Measurements from ENCODE around the gene TMEM158. TPM values are rescaled to one million over a fixed set of nuclear protein-coding genes. Genes with fewer than 3 reads are reported as not detected.

The TMEM158 gene
- total and polyA plus RNA-seq, 10 of the 15 experiments (the other 5 are each of a cell fraction or from before 2014, with no cell fraction given): not detected

DNA sequence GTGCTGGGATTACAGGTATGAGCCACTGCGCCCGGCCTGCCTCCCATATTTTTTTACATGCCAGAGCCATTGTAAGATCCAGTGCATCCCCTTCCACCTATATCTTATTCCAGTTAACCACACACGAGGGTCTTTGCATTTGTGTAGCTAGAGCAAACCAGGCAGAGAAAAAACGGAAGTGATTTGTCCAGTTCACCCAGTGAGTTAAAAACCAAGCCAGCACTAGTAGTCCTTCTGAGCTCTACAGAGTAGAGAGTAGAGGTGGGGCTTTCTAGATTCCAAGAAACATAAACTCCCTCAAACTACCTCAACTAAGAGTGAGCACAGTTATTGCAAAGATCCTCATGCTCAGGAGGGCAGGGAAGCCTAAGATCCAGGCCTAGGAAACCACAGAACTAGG lies 34.7 kb downstream of the TMEM158 start:
- Histone ChIP-seq H3K4me2 (ENCODE audit: control insufficient read depth, insufficient read depth) (no peak overlapping the region), H3K27me3 (replicated peaks in 1 of 2; ENCODE audit: control insufficient read depth in 2 of 2, insufficient read depth in 2 of 2, low read length in 1 of 2) (no peaks in the 10 kb centered on the region; a peak in 1 of 4 replicates), H2AFZ (ENCODE audit: control insufficient read depth, low read depth, low read length) (no peak overlapping the region), H3K4me1 (ENCODE audit: control insufficient read depth, insufficient read depth, low read length) (no peaks in the 10 kb centered on the region), H4K20me1 (ENCODE audit: control insufficient read depth, insufficient read depth) (no peaks in the 10 kb centered on the region), H3K27ac (ENCODE audit: control insufficient read depth, insufficient read depth) (no peak overlapping the region), H3K9ac (ENCODE audit: control insufficient read depth, insufficient read depth, low read length) (no peak overlapping the region), H3K36me3 (ENCODE audit: control insufficient read depth in 2 of 2, insufficient read depth in 2 of 2, low read length in 1 of 2) (no peaks in the 10 kb centered on the region), H3K79me2 (ENCODE audit: control insufficient read depth, insufficient read depth, low read length) (no peaks in the 10 kb centered on the region), H3K9me3 (replicated peaks; ENCODE audit: control insufficient read depth, insufficient read depth, low read length) (no peaks in the 10 kb centered on the region), H3K4me3 (no peak overlapping the region)
- BruUV-seq (replicated peaks): no TSS peak
- ChIA-PET SMC1A (ENCODE audit: uncharacterized antibody, unreplicated experiment) (no interaction called here), RAD21 (ENCODE audit: unreplicated experiment) (interaction anchor here (1.2 kb wide), 1 partner anchor 74 kb away, joined by 3 read pairs; no protein-coding TSS in a partner anchor), CTCF (interaction anchor here (1.3 to 1.8 kb wide), 2 partner anchors 12 to 68 kb away, joined by 3 to 4 read pairs; no protein-coding TSS in a partner anchor), POLR2A (no interaction called here)
- DNase-seq (ENCODE audit: low read depth, low spot score) (no peak), ATAC-seq (peak; percentile 51), FAIRE-seq (no peak)
- in situ Hi-C loops (cut with MboI): no loop called here
- intact Hi-C loops (cut with micrococcal nuclease; ENCODE audit: unreplicated experiment): no loop called here
- WGBS (ENCODE audit: insufficient coverage, insufficient replicate concordance, low lambda C conversion rate, missing lambda C conversion rate): 43% methylated on average over 4 of the region's 4 CpGs
- TF ChIP-seq SIN3A (IDR thresholded peaks at IDR 0.05; ENCODE audit: low read depth, low read length) (no peak), GABPA (IDR thresholded peaks at IDR 0.05; ENCODE audit: low read depth) (no peak), SPI1 (IDR thresholded peaks at IDR 0.05; ENCODE audit: borderline replicate concordance, insufficient read depth, low read depth, low read length) (peak; percentile 56; the same call in 1 of the 2 replicates), POLR2AphosphoS5 (IDR thresholded peaks at IDR 0.05; ENCODE audit: low read length) (no peak)
- TF ChIP-seq, protein P1, sequence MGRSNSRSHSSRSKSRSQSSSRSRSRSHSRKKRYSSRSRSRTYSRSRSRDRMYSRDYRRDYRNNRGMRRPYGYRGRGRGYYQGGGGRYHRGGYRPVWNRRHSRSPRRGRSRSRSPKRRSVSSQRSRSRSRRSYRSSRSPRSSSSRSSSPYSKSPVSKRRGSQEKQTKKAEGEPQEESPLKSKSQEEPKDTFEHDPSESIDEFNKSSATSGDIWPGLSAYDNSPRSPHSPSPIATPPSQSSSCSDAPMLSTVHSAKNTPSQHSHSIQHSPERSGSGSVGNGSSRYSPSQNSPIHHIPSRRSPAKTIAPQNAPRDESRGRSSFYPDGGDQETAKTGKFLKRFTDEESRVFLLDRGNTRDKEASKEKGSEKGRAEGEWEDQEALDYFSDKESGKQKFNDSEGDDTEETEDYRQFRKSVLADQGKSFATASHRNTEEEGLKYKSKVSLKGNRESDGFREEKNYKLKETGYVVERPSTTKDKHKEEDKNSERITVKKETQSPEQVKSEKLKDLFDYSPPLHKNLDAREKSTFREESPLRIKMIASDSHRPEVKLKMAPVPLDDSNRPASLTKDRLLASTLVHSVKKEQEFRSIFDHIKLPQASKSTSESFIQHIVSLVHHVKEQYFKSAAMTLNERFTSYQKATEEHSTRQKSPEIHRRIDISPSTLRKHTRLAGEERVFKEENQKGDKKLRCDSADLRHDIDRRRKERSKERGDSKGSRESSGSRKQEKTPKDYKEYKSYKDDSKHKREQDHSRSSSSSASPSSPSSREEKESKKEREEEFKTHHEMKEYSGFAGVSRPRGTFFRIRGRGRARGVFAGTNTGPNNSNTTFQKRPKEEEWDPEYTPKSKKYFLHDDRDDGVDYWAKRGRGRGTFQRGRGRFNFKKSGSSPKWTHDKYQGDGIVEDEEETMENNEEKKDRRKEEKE (IDR thresholded peaks at IDR 0.05): no peak

Measured in GM12878 (cell line).